HEK293 (cell line): ENCODE data around the gene PLGRKT.

Source experiments
- HIC1 ChIP-seq: fragments of 450-650 bp; formaldehyde crosslinking; IDR thresholded peaks from 2 replicates; pipeline ENCODE4 v1.5.1; 2016; ENCODE audit warnings: missing biosample characterization, missing genetic modification characterization
- HOXC10 ChIP-seq: sonication (generic); formaldehyde crosslinking; IDR thresholded peaks from 2 replicates; pipeline ENCODE4 v1.8.1; 2023; ENCODE audit warnings: mild to moderate bottlenecking, missing genetic modification reagents
- KLF16 ChIP-seq: fragments of 450-650 bp; formaldehyde crosslinking; IDR thresholded peaks from 2 replicates; pipeline ENCODE4 v1.5.1; 2017; ENCODE audit warnings: missing biosample characterization, missing genetic modification characterization
- KLF8 ChIP-seq: fragments of 450-650 bp; formaldehyde crosslinking; IDR thresholded peaks from 2 replicates; pipeline ENCODE4 v1.5.1; 2016; ENCODE audit warnings: missing biosample characterization, missing genetic modification characterization
- KLF9 ChIP-seq: fragments of 450-650 bp; formaldehyde crosslinking; IDR thresholded peaks from 2 replicates; pipeline ENCODE4 v1.5.1; 2016; ENCODE audit warnings: missing biosample characterization, missing genetic modification characterization, low read depth
- SP2 ChIP-seq: fragments of 450-650 bp; formaldehyde crosslinking; IDR thresholded peaks from 2 replicates; pipeline ENCODE4 v1.5.1; 2016; ENCODE audit warnings: missing biosample characterization, missing genetic modification characterization
- SP7 ChIP-seq: fragments of 450-650 bp; formaldehyde crosslinking; IDR thresholded peaks from 2 replicates; pipeline ENCODE4 v1.5.1; 2016; ENCODE audit warnings: missing biosample characterization, missing genetic modification characterization
- ZBTB17 ChIP-seq: fragments of 450-650 bp; formaldehyde crosslinking; IDR thresholded peaks from 2 replicates; pipeline ENCODE4 v1.5.1; 2016; ENCODE audit warnings: missing biosample characterization, missing genetic modification characterization
- ZBTB20 ChIP-seq: fragments of 450-650 bp; formaldehyde crosslinking; IDR thresholded peaks from 2 replicates; pipeline ENCODE4 v1.5.1; 2016; ENCODE audit warnings: missing biosample characterization, missing genetic modification characterization
- ZBTB26 ChIP-seq: fragments of 450-650 bp; formaldehyde crosslinking; optimal IDR thresholded peaks from 2 replicates; pipeline ENCODE3; 2016; ENCODE audit warnings: missing biosample characterization, mild to moderate bottlenecking, missing genetic modification characterization
- ZBTB44 ChIP-seq: fragments of 450-650 bp; IDR thresholded peaks from 2 replicates; pipeline ENCODE4 v1.5.1; 2018; ENCODE audit warnings: missing biosample characterization, mild to moderate bottlenecking, missing genetic modification characterization
- ZEB2 ChIP-seq: fragments of 450-650 bp; formaldehyde crosslinking; IDR thresholded peaks from 2 replicates; pipeline ENCODE4 v1.5.1; 2016; ENCODE audit warnings: missing biosample characterization, missing genetic modification characterization
- ZIC2 ChIP-seq: fragments of 450-650 bp; formaldehyde crosslinking; IDR thresholded peaks from 2 replicates; pipeline ENCODE4 v1.5.1; 2016; ENCODE audit warnings: missing biosample characterization, missing genetic modification characterization
- ZNF133 ChIP-seq: fragments of 450-650 bp; formaldehyde crosslinking; IDR thresholded peaks from 2 replicates; pipeline ENCODE4 v1.5.1; 2016; ENCODE audit warnings: missing biosample characterization, missing genetic modification characterization
- ZNF561 ChIP-seq: fragments of 450-650 bp; IDR thresholded peaks from 2 replicates; pipeline ENCODE4 v1.5.1; 2018; ENCODE audit warnings: missing biosample characterization, missing genetic modification characterization, borderline replicate concordance
- ZNF596 ChIP-seq: fragments of 450-650 bp; IDR thresholded peaks from 2 replicates; pipeline ENCODE4 v1.5.0; 2018; ENCODE audit warnings: missing biosample characterization, mild to moderate bottlenecking, missing genetic modification characterization, moderate library complexity
- ZNF610 ChIP-seq: fragments of 450-650 bp; formaldehyde crosslinking; IDR thresholded peaks from 2 replicates; pipeline ENCODE4 v1.5.1; 2016; ENCODE audit warnings: missing biosample characterization, missing genetic modification characterization, borderline replicate concordance
- ZNF629 ChIP-seq: fragments of 450-650 bp; formaldehyde crosslinking; IDR thresholded peaks from 2 replicates; pipeline ENCODE4 v1.5.1; 2017; ENCODE audit warnings: missing biosample characterization, missing genetic modification characterization
- ZNF660 ChIP-seq: fragments of 450-650 bp; IDR thresholded peaks from 2 replicates; pipeline ENCODE4 v1.5.1; 2018; ENCODE audit warnings: missing biosample characterization, mild to moderate bottlenecking, missing genetic modification characterization
- ZXDB ChIP-seq: fragments of 450-650 bp; formaldehyde crosslinking; IDR thresholded peaks from 2 replicates; pipeline ENCODE4 v1.5.1; 2016; ENCODE audit warnings: missing biosample characterization, missing genetic modification characterization
- TF ChIP-seq, protein P1 (sequence below): fragments of 450-650 bp; formaldehyde crosslinking; conservative IDR thresholded peaks from 2 replicates; pipeline ENCODE4 v1.5.1; 2016; ENCODE audit warnings: low read depth, missing biosample characterization, missing genetic modification characterization
- TF ChIP-seq, protein P2 (sequence below): fragments of 450-650 bp; formaldehyde crosslinking; IDR thresholded peaks from 2 replicates; pipeline ENCODE4 v1.5.1; 2016; ENCODE audit warnings: missing biosample characterization, missing genetic modification characterization

The PLGRKT gene

DNA sequence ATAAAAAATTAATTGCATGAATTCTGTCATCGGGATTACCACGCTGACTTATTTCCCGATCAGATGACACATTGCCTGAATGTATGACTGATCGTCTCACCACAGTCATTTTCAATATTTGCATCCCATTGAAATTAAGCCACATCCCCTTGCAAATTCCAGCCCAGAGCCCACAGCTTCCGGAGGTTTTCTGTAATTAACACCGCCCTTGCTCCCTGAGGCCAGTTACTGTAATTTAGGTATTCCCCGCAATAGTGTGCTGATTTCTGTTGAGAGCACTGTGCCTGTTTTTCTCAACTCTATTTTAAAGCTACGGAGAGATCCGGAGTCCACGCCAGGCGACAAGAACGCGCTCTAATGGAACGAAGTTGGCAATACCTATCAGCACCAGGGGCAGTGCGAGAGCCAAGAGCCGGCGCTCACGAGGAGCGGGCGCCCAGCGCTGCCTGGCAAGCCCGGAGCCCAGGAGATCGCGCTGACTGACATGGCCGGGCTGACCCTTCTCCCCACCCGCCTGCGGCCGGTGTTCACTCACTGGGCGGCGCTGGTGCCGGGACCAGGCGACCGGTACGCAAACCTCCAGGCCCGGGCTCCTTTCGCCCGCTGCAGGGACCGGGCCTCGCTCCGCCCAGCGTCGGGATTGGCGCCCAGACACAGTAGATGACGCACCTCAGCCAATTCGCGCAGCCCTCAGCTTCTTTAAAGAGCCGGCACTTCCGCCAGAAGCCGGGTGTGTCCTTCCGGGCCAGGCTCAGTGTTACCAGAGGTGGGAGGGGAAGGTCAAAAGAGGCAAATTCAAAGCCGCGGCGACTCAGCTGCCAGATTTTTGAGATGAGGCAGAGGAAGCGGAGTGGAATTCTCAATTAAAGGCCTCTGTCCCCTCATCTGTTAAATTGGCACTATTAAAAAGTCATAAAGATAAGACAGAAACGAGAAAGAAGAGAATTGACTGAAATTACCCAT is at the start of gene PLGRKT (continued):
- TF ChIP-seq, protein P1, sequence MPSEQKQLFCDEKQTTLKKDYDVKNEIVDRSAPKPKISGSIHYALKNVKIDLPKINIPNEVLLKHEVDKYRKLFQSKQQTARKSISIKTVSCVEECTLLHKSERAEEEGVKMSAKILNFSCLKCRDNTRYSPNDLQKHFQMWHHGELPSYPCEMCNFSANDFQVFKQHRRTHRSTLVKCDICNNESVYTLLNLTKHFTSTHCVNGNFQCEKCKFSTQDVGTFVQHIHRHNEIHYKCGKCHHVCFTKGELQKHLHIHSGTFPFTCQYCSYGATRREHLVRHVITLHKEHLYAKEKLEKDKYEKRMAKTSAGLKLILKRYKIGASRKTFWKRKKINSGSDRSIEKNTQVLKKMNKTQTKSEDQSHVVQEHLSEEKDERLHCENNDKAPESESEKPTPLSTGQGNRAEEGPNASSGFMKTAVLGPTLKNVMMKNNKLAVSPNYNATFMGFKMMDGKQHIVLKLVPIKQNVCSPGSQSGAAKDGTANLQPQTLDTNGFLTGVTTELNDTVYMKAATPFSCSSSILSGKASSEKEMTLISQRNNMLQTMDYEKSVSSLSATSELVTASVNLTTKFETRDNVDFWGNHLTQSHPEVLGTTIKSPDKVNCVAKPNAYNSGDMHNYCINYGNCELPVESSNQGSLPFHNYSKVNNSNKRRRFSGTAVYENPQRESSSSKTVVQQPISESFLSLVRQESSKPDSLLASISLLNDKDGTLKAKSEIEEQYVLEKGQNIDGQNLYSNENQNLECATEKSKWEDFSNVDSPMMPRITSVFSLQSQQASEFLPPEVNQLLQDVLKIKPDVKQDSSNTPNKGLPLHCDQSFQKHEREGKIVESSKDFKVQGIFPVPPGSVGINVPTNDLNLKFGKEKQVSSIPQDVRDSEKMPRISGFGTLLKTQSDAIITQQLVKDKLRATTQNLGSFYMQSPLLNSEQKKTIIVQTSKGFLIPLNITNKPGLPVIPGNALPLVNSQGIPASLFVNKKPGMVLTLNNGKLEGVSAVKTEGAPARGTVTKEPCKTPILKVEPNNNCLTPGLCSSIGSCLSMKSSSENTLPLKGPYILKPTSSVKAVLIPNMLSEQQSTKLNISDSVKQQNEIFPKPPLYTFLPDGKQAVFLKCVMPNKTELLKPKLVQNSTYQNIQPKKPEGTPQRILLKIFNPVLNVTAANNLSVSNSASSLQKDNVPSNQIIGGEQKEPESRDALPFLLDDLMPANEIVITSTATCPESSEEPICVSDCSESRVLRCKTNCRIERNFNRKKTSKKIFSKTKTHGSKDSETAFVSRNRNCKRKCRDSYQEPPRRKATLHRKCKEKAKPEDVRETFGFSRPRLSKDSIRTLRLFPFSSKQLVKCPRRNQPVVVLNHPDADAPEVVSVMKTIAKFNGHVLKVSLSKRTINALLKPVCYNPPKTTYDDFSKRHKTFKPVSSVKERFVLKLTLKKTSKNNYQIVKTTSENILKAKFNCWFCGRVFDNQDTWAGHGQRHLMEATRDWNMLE (tag by site-specific recombination): peak; percentile 98
- TF ChIP-seq ZBTB44 (tag by site-specific recombination) (peak; percentile 35; the same call in 1 of the 2 replicates), ZNF629 (tag by site-specific recombination) (peak; percentile 59), SP7 (tag by site-specific recombination) (0 out of 2 replicates have a peak, but pooled peaks have one; percentile 43), ZXDB (tag by site-specific recombination) (peak; percentile 87), ZNF610 (tag by site-specific recombination) (peak; percentile 67; the same call in 1 of the 2 replicates), ZBTB17 (peak; percentile 76), ZNF133 (tag by site-specific recombination) (no peak), ZNF596 (tag by site-specific recombination) (0 out of 2 replicates have a peak, but pooled peaks have one; percentile 13), KLF8 (tag by site-specific recombination) (peak; percentile 76), ZBTB26 (tag by site-specific recombination) (peak; percentile 58), HIC1 (peak; percentile 29; the same call in 1 of the 2 replicates), HOXC10 (0 out of 2 replicates have a peak, but pooled peaks have one; percentile 50), SP2 (tag by site-specific recombination) (peak; percentile 92), ZBTB20 (tag by site-specific recombination) (peak; percentile 87), KLF9 (peak; percentile 62; the same call in 1 of the 2 replicates), ZEB2 (tag by site-specific recombination) (no peak), ZNF561 (tag by site-specific recombination) (peak; percentile 49; the same call in 1 of the 2 replicates), KLF16 (peak; percentile 43; the same call in 1 of the 2 replicates), ZIC2 (tag by site-specific recombination) (no peak), ZNF660 (tag by site-specific recombination) (peak; percentile 44; the same call in 1 of the 2 replicates)
- TF ChIP-seq, protein P2, sequence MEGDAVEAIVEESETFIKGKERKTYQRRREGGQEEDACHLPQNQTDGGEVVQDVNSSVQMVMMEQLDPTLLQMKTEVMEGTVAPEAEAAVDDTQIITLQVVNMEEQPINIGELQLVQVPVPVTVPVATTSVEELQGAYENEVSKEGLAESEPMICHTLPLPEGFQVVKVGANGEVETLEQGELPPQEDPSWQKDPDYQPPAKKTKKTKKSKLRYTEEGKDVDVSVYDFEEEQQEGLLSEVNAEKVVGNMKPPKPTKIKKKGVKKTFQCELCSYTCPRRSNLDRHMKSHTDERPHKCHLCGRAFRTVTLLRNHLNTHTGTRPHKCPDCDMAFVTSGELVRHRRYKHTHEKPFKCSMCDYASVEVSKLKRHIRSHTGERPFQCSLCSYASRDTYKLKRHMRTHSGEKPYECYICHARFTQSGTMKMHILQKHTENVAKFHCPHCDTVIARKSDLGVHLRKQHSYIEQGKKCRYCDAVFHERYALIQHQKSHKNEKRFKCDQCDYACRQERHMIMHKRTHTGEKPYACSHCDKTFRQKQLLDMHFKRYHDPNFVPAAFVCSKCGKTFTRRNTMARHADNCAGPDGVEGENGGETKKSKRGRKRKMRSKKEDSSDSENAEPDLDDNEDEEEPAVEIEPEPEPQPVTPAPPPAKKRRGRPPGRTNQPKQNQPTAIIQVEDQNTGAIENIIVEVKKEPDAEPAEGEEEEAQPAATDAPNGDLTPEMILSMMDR (tag by site-specific recombination): peak; percentile 68
